Adrenal gland (tissue), 12 donors: Measurements from ENCODE around the gene NR3C1. TPM values are rescaled to one million over a fixed set of nuclear protein-coding genes. Genes with fewer than 3 reads are reported as not detected.

Source experiments
- DNase-seq, 7 donors: peaks; one replicate each; pipeline ENCODE4 v3.0.0-alpha.2; 2019 to 2020
- H3K27ac ChIP-seq, 5 donors: fragments of 200-600 bp; sonication (generic) in 4 of 5; 1 replicate in 3 of 5; 2 replicates in 2 of 5; pipeline versions ENCODE4 v1.5.1 to v1.8.0; 2016 to 2020; ENCODE audit warnings: mild to moderate bottlenecking in 1 of 5
- H3K27me3 ChIP-seq: fragments of 200-600 bp; 2 replicates; pipeline ENCODE4 v1.8.0; 2021
- H3K36me3 ChIP-seq, 2 donors: fragments of 200-600 bp; replicated peaks in 1 of 2; 1 replicate in 1 of 2; 2 replicates in 1 of 2; pipeline versions ENCODE4 v1.5.1 to v1.8.0; 2018 to 2022
- H3K4me1 ChIP-seq, 2 donors: fragments of 200-600 bp; replicated peaks in 1 of 2; 1 replicate in 1 of 2; 2 replicates in 1 of 2; pipeline versions ENCODE4 v1.5.1 to v1.8.0; 2018 to 2021
- H3K4me3 ChIP-seq, 4 donors: fragments of 200-600 bp; sonication (generic) in 3 of 4; one replicate each; pipeline ENCODE4 v1.5.1; 2016 to 2018
- H3K9me3 ChIP-seq, 3 donors: fragments of 200-600 bp; sonication (generic) in 1 of 3; replicated peaks in 1 of 3; 1 replicate in 2 of 3; 2 replicates in 1 of 3; pipeline versions ENCODE4 v1.5.1 to v1.8.0; 2016 to 2021
- POLR2A ChIP-seq, 2 donors: fragments of 450-650 bp; IDR thresholded peaks; one replicate each; pipeline ENCODE4 v1.6.1; 2017; ENCODE audit warnings: antibody characterized with exemption in 2 of 2, mild to moderate bottlenecking in 2 of 2, moderate library complexity in 1 of 2
- WGBS, 4 donors: extraction: QIAGEN DNeasy Blood & Tissue Kit in 2 of 4; methylation state at CpG; one replicate each; pipeline versions ENCODE4 v1.1.5 to v1.1.7; 2013 to 2017; 5-methylcytosine and 5-hydroxymethylcytosine counted together
- intact Hi-C, 2 donors: fragments of 100-400 bp; cut with DNase I; formaldehyde crosslinking; loops; one replicate each; pipeline versions ENCODE4 v1.14.1 to v1.15.0; 2022 to 2023
- polyA plus RNA-seq, 3 donors: library from polyadenylated mRNA; stranded (reverse); fragments of 200-250 nt in 2 of 3; fragments of 350-450 nt in 1 of 3; fragmentation: Illumina TruSeq in 1 of 3; extraction: RNeasy Lipid Tissue Mini Kit (QIAGEN cat#74804) in 1 of 3; gene quantifications; one replicate each; pipeline ENCODE4 v1.2.3, GENCODE V29; 2013 to 2014
- total RNA-seq, 9 donors: library from RNA; depleted of rRNA in 4 of 9; stranded (reverse); fragments of >200 nt in 4 of 9; fragments of 120-200 nt in 1 of 9; fragmentation: NEBNext Ultra II Directional in 1 of 9; extraction: Animal tissue kit (Norgen Biotek cat#: 25700) in 1 of 9; gene quantifications; one replicate each; pipeline versions ENCODE4 v1.1.0 to v1.2.4, GENCODE V29; 2013 to 2023
- TF ChIP-seq, protein P1 (sequence below), 6 experiments: fragments of 450-650 bp in 4 of 6; fragments of 200-600 bp in 2 of 6; sonication (generic) in 1 of 6; IDR thresholded peaks; 1 replicate in 5 of 6; 2 replicates in 1 of 6; pipeline versions ENCODE4 v1.5.1 to v1.8.0; 2016 to 2021; ENCODE audit warnings: antibody characterized with exemption in 6 of 6, mild to moderate bottlenecking in 2 of 6, moderate library complexity in 1 of 6
- donor health status: healthy with polysubstance abuse.
- donor health status: Bipolar disorder and iron deficiency.
- donor health status: DM: yes; HTN: yes; CAD: no.
- donor health status: DM: no; HTN: no; CAD: no.
- donor health status: DM: no; HTN: no; CAD: no.
- donor health status: DM: yes; HTN: yes; CAD: no.

The NR3C1 gene
- total and polyA plus RNA-seq, 12 donors = 7.5 to 35.5 (median 24.5) TPM

- intact Hi-C loops = no loop called here
- H3K4me3 ChIP-seq = no peak overlapping the region
- no peaks in the 10 kb centered on the region for H3K36me3 ChIP-seq
- DNase-seq = no peak
- 91 to 96% (median 93%) methylated on average over 3 of the region's 3 CpGs for WGBS, 4 donors
- no peak for TF ChIP-seq POLR2A (IDR thresholded peaks at IDR 0.05)
- TF ChIP-seq, protein P1, sequence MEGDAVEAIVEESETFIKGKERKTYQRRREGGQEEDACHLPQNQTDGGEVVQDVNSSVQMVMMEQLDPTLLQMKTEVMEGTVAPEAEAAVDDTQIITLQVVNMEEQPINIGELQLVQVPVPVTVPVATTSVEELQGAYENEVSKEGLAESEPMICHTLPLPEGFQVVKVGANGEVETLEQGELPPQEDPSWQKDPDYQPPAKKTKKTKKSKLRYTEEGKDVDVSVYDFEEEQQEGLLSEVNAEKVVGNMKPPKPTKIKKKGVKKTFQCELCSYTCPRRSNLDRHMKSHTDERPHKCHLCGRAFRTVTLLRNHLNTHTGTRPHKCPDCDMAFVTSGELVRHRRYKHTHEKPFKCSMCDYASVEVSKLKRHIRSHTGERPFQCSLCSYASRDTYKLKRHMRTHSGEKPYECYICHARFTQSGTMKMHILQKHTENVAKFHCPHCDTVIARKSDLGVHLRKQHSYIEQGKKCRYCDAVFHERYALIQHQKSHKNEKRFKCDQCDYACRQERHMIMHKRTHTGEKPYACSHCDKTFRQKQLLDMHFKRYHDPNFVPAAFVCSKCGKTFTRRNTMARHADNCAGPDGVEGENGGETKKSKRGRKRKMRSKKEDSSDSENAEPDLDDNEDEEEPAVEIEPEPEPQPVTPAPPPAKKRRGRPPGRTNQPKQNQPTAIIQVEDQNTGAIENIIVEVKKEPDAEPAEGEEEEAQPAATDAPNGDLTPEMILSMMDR (IDR thresholded peaks at IDR 0.05) = no peak
- H3K27ac ChIP-seq = no peak overlapping the region
- no peaks in the 10 kb centered on the region for H3K9me3 ChIP-seq
- H3K4me1 ChIP-seq = peaks cover 0 to 13% of the 10 kb centered on the region in 2 donors
- H3K27me3 ChIP-seq = no peaks in the 10 kb centered on the region
Observed at GRCh38 chr5:143370440-143370839, 33.0 kb downstream of the NR3C1 start.

DNA sequence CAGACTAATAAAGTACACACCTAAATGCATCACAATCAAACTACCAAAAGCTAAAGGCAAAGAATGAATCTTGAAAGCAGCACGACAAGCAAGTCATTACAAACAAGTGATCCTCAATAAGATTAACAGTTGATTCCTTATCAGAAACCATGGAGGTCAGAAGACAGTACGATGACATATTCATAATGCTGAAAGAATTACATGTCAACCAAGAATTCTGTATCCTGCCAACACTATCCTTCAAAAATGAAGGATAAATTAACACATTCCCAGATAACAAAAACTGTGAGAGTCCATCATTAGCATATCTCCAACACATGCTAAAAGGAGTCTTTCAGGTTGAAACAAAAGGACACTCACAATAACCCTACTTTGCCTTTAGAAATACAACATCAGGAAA lies 39.4 kb downstream of the NR3C1 start:
- no peak overlapping the region for H3K27ac ChIP-seq
- no peak for TF ChIP-seq POLR2A (IDR thresholded peaks at IDR 0.05)
- TF ChIP-seq, protein P1 (IDR thresholded peaks at IDR 0.05) = no peak
- no peak for DNase-seq
- WGBS, 4 donors = 72 to 87% (median 76%) methylated on average over 2 of the region's 2 CpGs
- no peaks in the 10 kb centered on the region for H3K36me3 ChIP-seq
- no peak overlapping the region for H3K4me3 ChIP-seq
- H3K27me3 ChIP-seq = no peaks in the 10 kb centered on the region
- intact Hi-C loops = no loop called here
- H3K4me1 ChIP-seq = peaks cover 0 to 7% of the 10 kb centered on the region in 2 donors
- peaks cover 0 to 13% (median 5%) of the 10 kb centered on the region in 3 donors for H3K9me3 ChIP-seq

- DNase-seq = no peak
- Histone ChIP-seq H3K36me3 (no peaks in the 10 kb centered on the region), H3K4me3 (no peak overlapping the region), H3K4me1 (peaks cover 0 to 7% of the 10 kb centered on the region in 2 donors), H3K9me3 (peaks cover 0 to 13% (median 5%) of the 10 kb centered on the region in 3 donors), H3K27ac (no peak overlapping the region), H3K27me3 (no peaks in the 10 kb centered on the region)
- TF ChIP-seq POLR2A (IDR thresholded peaks at IDR 0.05) = no peak
- TF ChIP-seq, protein P1 (IDR thresholded peaks at IDR 0.05) = no peak
- intact Hi-C loops = no loop called here
- 89 to 100% (median 98%) methylated on average over 1 of the region's 1 CpG for WGBS, 4 donors
Observed at GRCh38 chr5:143362664-143363227, 40.7 kb downstream of the NR3C1 start.

DNA sequence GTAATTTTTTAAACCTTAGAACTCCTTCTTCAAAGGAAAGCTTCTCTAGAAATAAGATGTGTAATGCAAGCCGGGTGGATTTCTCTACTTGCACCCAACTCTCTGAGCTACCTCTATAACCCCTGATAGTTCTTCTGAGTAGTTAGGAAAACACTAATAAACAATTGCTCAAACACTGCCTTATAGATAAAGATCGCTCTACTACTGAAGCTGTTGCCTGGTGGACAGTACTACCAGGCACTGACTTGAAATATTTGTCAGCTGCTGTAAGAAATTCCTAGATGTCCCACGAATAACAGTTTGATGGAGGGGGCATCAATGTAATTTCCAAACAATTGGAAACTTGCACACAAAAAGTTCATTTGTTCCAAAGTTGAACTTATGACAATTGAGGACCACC lies 42.0 kb downstream of the NR3C1 start:
- no peak overlapping the region for H3K4me3 ChIP-seq
- H3K4me1 ChIP-seq = peaks cover 0 to 9% of the 10 kb centered on the region in 2 donors
- no peaks in the 10 kb centered on the region for H3K27me3 ChIP-seq
- TF ChIP-seq POLR2A (IDR thresholded peaks at IDR 0.05) = no peak
- TF ChIP-seq, protein P1 (IDR thresholded peaks at IDR 0.05) = no peak
- DNase-seq = no peak
- no peaks in the 10 kb centered on the region for H3K36me3 ChIP-seq
- 80 to 93% (median 86%) methylated on average over 3 of the region's 3 CpGs for WGBS, 4 donors
- H3K9me3 ChIP-seq = peaks cover 0 to 13% (median 5%) of the 10 kb centered on the region in 3 donors
- H3K27ac ChIP-seq = no peak overlapping the region
- intact Hi-C loops = no loop called here
